ENCODE data around the gene NFIC. TPM values are rescaled to one million over a fixed set of nuclear protein-coding genes. Genes with fewer than 3 reads are reported as not detected.

Gene NFIC
- polyA plus RNA-seq, 2 donors: 15.4 to 48.1 TPM

DNA sequence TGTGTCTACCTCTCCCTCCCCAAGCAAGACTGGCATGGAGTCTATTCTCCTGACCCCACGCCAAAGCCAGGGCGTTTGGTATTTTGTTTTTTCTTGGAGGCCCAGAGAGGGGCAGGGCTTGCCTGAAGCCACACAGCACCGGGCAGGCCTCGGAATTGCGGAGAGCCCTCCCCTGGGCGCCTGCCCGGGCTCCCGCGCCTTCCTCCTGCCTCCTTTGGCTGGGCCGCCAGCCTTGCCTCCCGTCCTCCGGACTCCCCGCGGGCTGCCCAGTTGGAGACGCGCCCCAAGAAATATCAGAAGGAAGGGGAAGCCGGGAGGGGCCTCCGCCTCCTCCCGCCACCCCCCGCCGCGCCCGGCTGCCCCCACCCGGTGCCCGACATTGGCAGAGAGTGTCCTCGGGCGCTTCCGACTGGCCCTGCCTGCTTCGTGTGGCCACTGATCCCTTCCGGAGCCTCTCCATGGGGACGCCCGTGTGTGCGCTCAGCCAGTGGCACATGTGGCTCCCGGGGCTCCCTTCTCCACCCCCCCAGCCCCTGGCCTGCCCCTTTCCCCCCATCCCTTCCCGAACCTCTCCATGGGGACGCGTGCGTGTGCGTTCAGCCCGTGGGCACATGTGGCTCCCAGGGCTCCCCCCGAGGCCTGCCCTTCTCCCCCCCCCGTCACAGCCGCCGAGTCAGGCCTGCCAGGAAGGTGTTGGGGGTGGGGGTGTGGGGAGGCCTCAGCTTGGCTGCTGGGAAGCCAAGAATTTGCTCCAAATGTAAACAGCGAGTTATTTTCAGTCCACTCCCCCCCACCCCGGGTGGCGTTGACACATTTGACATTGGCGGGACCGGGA is 37.3 kb downstream of the NFIC start:
- Histone ChIP-seq H3K4me1 (ENCODE audit: control insufficient read depth in 2 of 2, insufficient read depth in 2 of 2, low read length in 1 of 2) (peaks cover 0 to 21% of the 10 kb centered on the region in 2 donors), H3K9me3 (ENCODE audit: control insufficient read depth in 2 of 2, insufficient read depth in 1 of 2, low read depth in 1 of 2, low read length in 1 of 2) (no peaks in the 10 kb centered on the region), H3K27me3 (ENCODE audit: control insufficient read depth in 1 of 2, insufficient read depth in 2 of 2, low read length in 2 of 2) (no peaks in the 10 kb centered on the region), H3K4me3 (ENCODE audit: low read depth in 1 of 2, low read length in 2 of 2) (peak overlapping the region; percentile 33 to 48), H3K27ac (ENCODE audit: low read depth in 2 of 2, low read length in 1 of 2) (peak overlapping the region; percentile 99), H3K36me3 (ENCODE audit: control insufficient read depth in 2 of 2, insufficient read depth in 2 of 2, low read length in 1 of 2) (no peaks in the 10 kb centered on the region)
- 17 to 29% methylated on average over 49 of the region's 49 CpGs for whole genome bisulfite sequencing, 2 donors

- no peaks in the 10 kb centered on the region for H3K9me3 ChIP-seq (ENCODE audit: control insufficient read depth in 2 of 2, insufficient read depth in 1 of 2, low read depth in 1 of 2, low read length in 1 of 2)
- WGBS, 2 donors: 15 to 19% methylated on average over 52 to 62 of the region's 62 CpGs
- no peaks in the 10 kb centered on the region for H3K27me3 ChIP-seq (ENCODE audit: control insufficient read depth in 1 of 2, insufficient read depth in 2 of 2, low read length in 2 of 2)
- peak overlapping the region; percentile 99 for H3K27ac ChIP-seq (ENCODE audit: low read depth in 2 of 2, low read length in 1 of 2)
- peaks cover 0 to 23% of the 10 kb centered on the region in 2 donors for H3K4me1 ChIP-seq (ENCODE audit: control insufficient read depth in 2 of 2, insufficient read depth in 2 of 2, low read length in 1 of 2)
- H3K36me3 ChIP-seq (ENCODE audit: control insufficient read depth in 2 of 2, insufficient read depth in 2 of 2, low read length in 1 of 2): no peaks in the 10 kb centered on the region
- H3K4me3 ChIP-seq (ENCODE audit: low read depth in 1 of 2, low read length in 2 of 2): peak overlapping the region; percentile 47 to 48
Measured at GRCh38 chr19:3404324-3405260, 38.2 kb downstream of the NFIC start.

DNA sequence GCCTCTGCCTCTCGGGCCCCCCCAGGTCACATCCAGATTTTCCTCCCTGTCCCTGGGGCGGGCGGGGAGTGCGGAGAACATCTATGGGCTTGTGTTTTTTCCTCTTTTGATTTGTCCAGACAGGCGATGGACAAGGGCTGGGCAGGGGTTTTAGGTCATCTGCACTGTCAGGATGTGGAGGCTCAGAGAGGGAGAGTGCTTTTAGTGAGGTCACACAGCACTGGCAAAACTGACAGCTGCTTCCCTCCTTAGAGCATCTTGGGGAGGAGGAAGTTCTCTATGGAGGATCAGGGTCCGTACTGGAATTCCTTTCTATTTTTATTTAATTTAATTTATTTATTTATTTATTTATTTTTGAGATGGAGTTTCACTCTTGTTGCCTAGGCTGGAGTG is 38.9 kb downstream of the NFIC start:
- Histone ChIP-seq H3K9me3 (ENCODE audit: control insufficient read depth in 2 of 2, insufficient read depth in 1 of 2, low read depth in 1 of 2, low read length in 1 of 2) (no peaks in the 10 kb centered on the region), H3K4me1 (ENCODE audit: control insufficient read depth in 2 of 2, insufficient read depth in 2 of 2, low read length in 1 of 2) (peaks cover 0 to 23% of the 10 kb centered on the region in 2 donors), H3K27ac (ENCODE audit: low read depth in 2 of 2, low read length in 1 of 2) (peak overlapping the region; percentile 99), H3K27me3 (ENCODE audit: control insufficient read depth in 1 of 2, insufficient read depth in 2 of 2, low read length in 2 of 2) (no peaks in the 10 kb centered on the region), H3K4me3 (ENCODE audit: low read depth in 1 of 2, low read length in 2 of 2) (peak overlapping the region; percentile 47 to 48), H3K36me3 (ENCODE audit: control insufficient read depth in 2 of 2, insufficient read depth in 2 of 2, low read length in 1 of 2) (no peaks in the 10 kb centered on the region)
- WGBS, 2 donors: 52 to 63% methylated on average over 6 of the region's 6 CpGs

DNA sequence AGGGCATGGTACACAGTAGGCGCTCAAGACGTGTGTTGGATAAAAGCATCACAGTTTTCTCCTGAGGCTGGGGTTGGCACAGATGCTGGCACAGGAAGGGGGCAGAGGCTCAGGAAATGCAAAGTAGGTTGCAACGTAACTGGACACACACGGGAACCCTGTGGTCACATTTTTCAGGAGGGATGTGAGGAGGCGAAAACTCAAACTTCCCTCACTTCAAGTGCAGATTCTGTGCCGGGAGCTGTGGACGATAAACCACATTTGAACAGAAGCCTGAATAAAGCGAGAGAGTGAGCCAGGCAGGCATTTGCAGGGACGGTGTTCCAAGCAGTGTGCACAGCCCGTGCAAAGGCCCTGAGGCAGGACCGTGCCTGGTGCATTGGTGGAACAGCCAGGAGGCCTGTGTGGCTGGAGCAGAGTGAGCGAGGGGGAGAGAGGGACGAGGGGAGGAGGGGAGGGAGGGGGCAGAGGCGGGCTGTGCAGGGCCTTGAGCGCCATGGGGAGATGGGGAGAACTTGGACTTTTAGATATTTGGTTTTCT is 40.3 kb downstream of the NFIC start:
- peak overlapping the region; percentile 61 to 62 for H3K27ac ChIP-seq (ENCODE audit: low read depth in 2 of 2, low read length in 1 of 2)
- peaks cover 0 to 17% of the 10 kb centered on the region in 2 donors for H3K4me1 ChIP-seq (ENCODE audit: control insufficient read depth in 2 of 2, insufficient read depth in 2 of 2, low read length in 1 of 2)
- H3K27me3 ChIP-seq (ENCODE audit: control insufficient read depth in 1 of 2, insufficient read depth in 2 of 2, low read length in 2 of 2): no peaks in the 10 kb centered on the region
- 55 to 56% methylated on average over 15 of the region's 15 CpGs for WGBS, 2 donors
- no peaks in the 10 kb centered on the region for H3K36me3 ChIP-seq (ENCODE audit: control insufficient read depth in 2 of 2, insufficient read depth in 2 of 2, low read length in 1 of 2)
- no peaks in the 10 kb centered on the region for H3K9me3 ChIP-seq (ENCODE audit: control insufficient read depth in 2 of 2, insufficient read depth in 1 of 2, low read depth in 1 of 2, low read length in 1 of 2)
- no peak overlapping the region for H3K4me3 ChIP-seq (ENCODE audit: low read depth in 1 of 2, low read length in 2 of 2)

DNA sequence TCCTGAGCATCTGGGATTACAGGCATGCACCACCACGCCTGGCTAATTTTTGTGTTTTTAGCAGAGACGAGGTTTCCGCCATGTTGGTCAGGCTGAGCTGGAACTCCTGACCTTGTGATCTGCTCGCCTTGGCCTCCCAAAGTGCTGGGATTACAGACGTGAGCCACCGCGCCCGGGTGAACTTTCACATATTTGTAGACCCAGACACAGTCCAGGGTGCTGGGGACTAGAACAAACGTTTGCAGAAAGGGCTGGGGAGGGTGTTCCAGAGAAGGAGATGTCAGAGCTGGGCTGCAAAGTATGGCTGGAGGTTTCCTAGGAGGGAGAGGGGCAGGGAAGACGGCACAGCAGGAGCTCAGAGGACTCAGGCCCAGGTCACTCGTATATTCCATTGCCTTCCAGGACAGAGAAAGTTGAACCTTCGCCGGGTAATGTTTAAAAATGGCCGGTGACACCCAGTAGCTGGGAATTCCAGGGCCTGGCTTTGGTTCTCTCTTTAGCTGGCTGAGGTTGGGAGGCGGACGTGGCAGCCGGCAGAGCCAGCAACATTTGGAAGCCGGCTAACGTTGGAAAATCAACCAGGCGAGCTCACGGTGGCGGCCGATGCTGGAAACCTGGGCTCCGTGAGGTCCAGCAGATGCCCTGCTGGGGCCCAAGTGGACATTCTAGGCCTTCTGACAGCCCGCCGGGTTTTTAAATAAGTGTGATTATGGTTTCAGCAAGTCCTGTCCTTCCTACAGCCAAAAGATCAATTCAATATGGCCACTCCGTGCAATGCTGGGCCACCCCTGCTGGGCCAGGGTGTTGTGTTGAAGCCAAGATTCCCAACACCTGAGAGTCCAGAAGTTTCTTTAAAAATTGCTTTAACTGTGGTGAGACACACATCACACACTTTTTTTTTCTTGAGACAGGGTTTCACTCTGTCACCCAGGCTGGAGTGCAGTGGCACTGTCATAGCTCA is 41.5 kb downstream of the NFIC start:
- 35 to 36% methylated on average over 27 of the region's 27 CpGs for WGBS, 2 donors
- H3K27ac ChIP-seq (ENCODE audit: low read depth in 2 of 2, low read length in 1 of 2): peak overlapping the region; percentile 78 to 93
- no peaks in the 10 kb centered on the region for H3K36me3 ChIP-seq (ENCODE audit: control insufficient read depth in 2 of 2, insufficient read depth in 2 of 2, low read length in 1 of 2)
- H3K4me3 ChIP-seq (ENCODE audit: low read depth in 1 of 2, low read length in 2 of 2): no peak overlapping the region
- no peaks in the 10 kb centered on the region for H3K27me3 ChIP-seq (ENCODE audit: control insufficient read depth in 1 of 2, insufficient read depth in 2 of 2, low read length in 2 of 2)
- H3K4me1 ChIP-seq (ENCODE audit: control insufficient read depth in 2 of 2, insufficient read depth in 2 of 2, low read length in 1 of 2): peaks cover 0 to 13% of the 10 kb centered on the region in 2 donors
- H3K9me3 ChIP-seq (ENCODE audit: control insufficient read depth in 2 of 2, insufficient read depth in 1 of 2, low read depth in 1 of 2, low read length in 1 of 2): no peaks in the 10 kb centered on the region

DNA sequence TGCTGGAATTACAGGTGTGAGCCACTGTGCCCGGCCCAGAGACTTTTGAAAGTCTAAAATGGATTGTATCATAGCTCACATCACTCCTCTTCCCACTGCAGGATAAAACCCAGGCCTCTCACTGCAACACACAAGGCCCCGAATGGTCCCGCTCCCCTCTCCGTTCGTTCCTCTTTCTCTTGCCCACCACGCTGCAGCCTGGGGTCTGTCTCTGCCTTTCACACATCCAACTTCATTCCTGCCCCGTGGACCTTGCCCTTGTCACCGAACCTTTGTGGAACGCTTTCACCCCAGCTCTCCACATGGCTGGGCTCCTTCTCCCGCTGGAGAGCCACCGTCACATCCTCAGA is 42.6 kb downstream of the NFIC start:
- H3K4me1 ChIP-seq (ENCODE audit: control insufficient read depth in 2 of 2, insufficient read depth in 2 of 2, low read length in 1 of 2): peaks cover 0 to 10% of the 10 kb centered on the region in 2 donors
- WGBS, 2 donors: 70 to 79% methylated on average over 11 of the region's 11 CpGs
- H3K9me3 ChIP-seq (ENCODE audit: control insufficient read depth in 2 of 2, insufficient read depth in 1 of 2, low read depth in 1 of 2, low read length in 1 of 2): no peaks in the 10 kb centered on the region
- H3K36me3 ChIP-seq (ENCODE audit: control insufficient read depth in 2 of 2, insufficient read depth in 2 of 2, low read length in 1 of 2): no peaks in the 10 kb centered on the region
- peak overlapping the region; percentile 78 to 93 for H3K27ac ChIP-seq (ENCODE audit: low read depth in 2 of 2, low read length in 1 of 2)
- no peaks in the 10 kb centered on the region for H3K27me3 ChIP-seq (ENCODE audit: control insufficient read depth in 1 of 2, insufficient read depth in 2 of 2, low read length in 2 of 2)
- no peak overlapping the region for H3K4me3 ChIP-seq (ENCODE audit: low read depth in 1 of 2, low read length in 2 of 2)

DNA sequence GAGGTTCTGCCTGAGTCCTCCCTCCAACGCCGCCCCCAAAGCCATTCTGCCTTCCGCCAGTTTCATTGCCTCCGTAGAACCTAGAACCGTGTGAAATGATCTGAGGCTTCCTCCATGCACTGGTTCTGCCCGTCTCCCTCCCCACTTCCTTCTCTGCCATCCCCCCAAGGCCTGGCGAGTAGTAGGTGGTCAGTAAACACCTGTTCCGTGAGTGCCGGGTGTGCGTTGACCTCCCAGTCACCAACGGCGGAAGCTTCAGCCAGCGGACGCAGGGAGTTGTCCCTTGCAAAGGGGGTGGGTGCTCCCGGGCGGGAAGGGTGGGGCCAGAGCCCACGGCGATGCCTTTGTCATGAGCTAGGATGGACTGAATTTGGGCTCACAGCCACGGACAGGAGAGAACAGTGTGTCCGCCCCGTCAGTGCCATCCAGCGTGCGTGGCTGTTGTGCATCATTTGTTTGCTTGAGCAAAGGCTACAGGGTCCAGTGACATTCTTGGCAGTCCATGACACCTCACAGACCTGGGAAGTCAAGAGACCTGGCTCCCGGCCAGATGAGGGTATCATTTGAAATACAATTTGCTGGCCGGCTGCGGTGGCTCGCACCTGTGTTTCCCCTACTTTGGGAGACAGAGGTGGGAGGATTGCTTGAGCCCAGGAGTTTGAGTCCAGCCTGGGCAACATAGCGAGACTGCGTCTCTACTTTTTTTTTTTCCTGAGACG is 43.1 kb downstream of the NFIC start:
- peak overlapping the region; percentile 78 to 93 for H3K27ac ChIP-seq (ENCODE audit: low read depth in 2 of 2, low read length in 1 of 2)
- no peak overlapping the region for H3K4me3 ChIP-seq (ENCODE audit: low read depth in 1 of 2, low read length in 2 of 2)
- no peaks in the 10 kb centered on the region for H3K9me3 ChIP-seq (ENCODE audit: control insufficient read depth in 2 of 2, insufficient read depth in 1 of 2, low read depth in 1 of 2, low read length in 1 of 2)
- H3K36me3 ChIP-seq (ENCODE audit: control insufficient read depth in 2 of 2, insufficient read depth in 2 of 2, low read length in 1 of 2): no peaks in the 10 kb centered on the region
- H3K4me1 ChIP-seq (ENCODE audit: control insufficient read depth in 2 of 2, insufficient read depth in 2 of 2, low read length in 1 of 2): peaks cover 0 to 7% of the 10 kb centered on the region in 2 donors
- no peaks in the 10 kb centered on the region for H3K27me3 ChIP-seq (ENCODE audit: control insufficient read depth in 1 of 2, insufficient read depth in 2 of 2, low read length in 2 of 2)
- 40 to 50% methylated on average over 30 of the region's 30 CpGs for WGBS, 2 donors

- Histone ChIP-seq H3K4me1 (ENCODE audit: control insufficient read depth in 2 of 2, insufficient read depth in 2 of 2, low read length in 1 of 2) (peaks cover 0 to 4% of the 10 kb centered on the region in 2 donors), H3K36me3 (ENCODE audit: control insufficient read depth in 2 of 2, insufficient read depth in 2 of 2, low read length in 1 of 2) (peaks cover 0 to 2% of the 10 kb centered on the region in 2 donors), H3K9me3 (ENCODE audit: control insufficient read depth in 2 of 2, insufficient read depth in 1 of 2, low read depth in 1 of 2, low read length in 1 of 2) (no peaks in the 10 kb centered on the region), H3K4me3 (ENCODE audit: low read depth in 1 of 2, low read length in 2 of 2) (no peak overlapping the region), H3K27ac (ENCODE audit: low read depth in 2 of 2, low read length in 1 of 2) (peak overlapping the region in 1 of 2 donors; percentile 34), H3K27me3 (ENCODE audit: control insufficient read depth in 1 of 2, insufficient read depth in 2 of 2, low read length in 2 of 2) (no peaks in the 10 kb centered on the region)
- 69 to 75% methylated on average over 13 of the region's 13 CpGs for WGBS, 2 donors
Measured at GRCh38 chr19:3411636-3412035, 45.3 kb downstream of the NFIC start.
